MCF 10A (cell line): ENCODE measurements around the gene SYNE1. TPM values are rescaled to one million over a fixed set of nuclear protein-coding genes. Genes with fewer than 3 reads are reported as not detected.

Experiments used
- BruUV-seq: library from RNA; stranded (reverse); fragments of 400-500 nt; replicated peaks from 2 replicates; lab custom pipeline; 2021; lab: Mats Ljungman, UMichigan
- CTCF ChIA-PET: fragments of 300-600 bp; sonication (Branson Sonifier 250); formaldehyde crosslinking; extraction: SDS; loops from one replicate; lab custom pipeline; 2021; ENCODE audit warnings: antibody characterized with exemption, inconsistent platforms; lab: Yijun Ruan, JAX
- POLR2A ChIA-PET: fragments of 300-600, 350-650 bp; sonication (Branson Sonifier 250); formaldehyde crosslinking; extraction: SDS; loops from one replicate; lab custom pipeline; 2020; ENCODE audit warnings: antibody characterized with exemption, inconsistent platforms; lab: Yijun Ruan, JAX
- DNase-seq: peaks from one replicate; pipeline ENCODE4 v3.0.0-alpha.2; 2018; ENCODE audit not compliant: unreplicated experiment
- H3K27ac Mint-ChIP-seq: one replicate; pipeline ENCODE4 v1.8.0; 2022; ENCODE audit warnings: mild to moderate bottlenecking, low read depth, mixed read lengths; ENCODE audit not compliant: unreplicated experiment
- H3K27me3 Mint-ChIP-seq: one replicate; pipeline ENCODE4 v1.8.0; 2022; ENCODE audit warnings: mixed read lengths; ENCODE audit not compliant: insufficient read depth, unreplicated experiment
- H3K36me3 Mint-ChIP-seq: one replicate; pipeline ENCODE4 v1.8.0; 2022; ENCODE audit warnings: mild to moderate bottlenecking, moderate library complexity, mixed read lengths; ENCODE audit not compliant: insufficient read depth, unreplicated experiment
- H3K4me1 Mint-ChIP-seq: one replicate; pipeline ENCODE4 v1.8.0; 2022; ENCODE audit warnings: mixed read lengths; ENCODE audit not compliant: insufficient read depth, unreplicated experiment
- H3K4me3 Mint-ChIP-seq: one replicate; pipeline ENCODE4 v1.8.0; 2022; ENCODE audit warnings: mild to moderate bottlenecking, moderate library complexity, mixed read lengths; ENCODE audit not compliant: unreplicated experiment
- H3K9me3 Mint-ChIP-seq: one replicate; pipeline ENCODE4 v1.8.0; 2022; ENCODE audit warnings: mixed read lengths; ENCODE audit not compliant: unreplicated experiment
- intact Hi-C: fragments of 100-400 bp; cut with micrococcal nuclease; formaldehyde crosslinking; loops from 2 replicates; pipeline ENCODE4 v1.14.1; 2022
- total RNA-seq: library from RNA; stranded (reverse); gene quantifications from 2 replicates; pipeline ENCODE4 v1.2.3, GENCODE V29; 2022
- TF ChIP-seq, protein P1 (sequence below): fragments of 200-600 bp; IDR thresholded peaks from one replicate; pipeline ENCODE4 v1.8.0; 2022; ENCODE audit warnings: antibody characterized with exemption, mild to moderate bottlenecking; ENCODE audit not compliant: unreplicated experiment

Gene SYNE1
- total RNA-seq, 1 experiment from 2014 or later = 25.4 TPM

DNA sequence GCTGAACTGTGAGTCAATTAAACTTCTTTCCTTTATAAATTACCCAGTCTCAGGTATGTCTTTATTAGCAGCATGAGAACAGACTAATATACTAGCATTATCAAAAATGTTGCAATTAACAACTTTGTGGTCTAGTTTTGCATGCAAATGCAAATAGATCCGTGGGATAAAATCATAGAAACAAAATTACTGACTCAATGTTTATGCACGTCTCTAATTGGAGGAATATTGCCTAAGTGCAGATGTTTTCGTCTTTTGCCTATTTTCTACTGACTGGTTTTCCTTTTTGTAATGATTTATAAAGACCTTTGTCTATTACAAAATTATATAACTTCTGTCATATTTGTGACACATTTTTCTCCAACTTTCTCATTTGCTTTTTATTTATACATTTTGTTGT, 51.9 kb downstream of the SYNE1 start:
- Mint-ChIP-seq H3K9me3 (no peaks in the 10 kb centered on the region), H3K27me3 (no peaks in the 10 kb centered on the region), H3K4me3 (no peak overlapping the region), H3K36me3 (no peaks in the 10 kb centered on the region), H3K4me1 (no peaks in the 10 kb centered on the region), H3K27ac (no peak overlapping the region)
- ChIA-PET POLR2A (no interaction called here), CTCF (no interaction called here)
- TF ChIP-seq, protein P1, sequence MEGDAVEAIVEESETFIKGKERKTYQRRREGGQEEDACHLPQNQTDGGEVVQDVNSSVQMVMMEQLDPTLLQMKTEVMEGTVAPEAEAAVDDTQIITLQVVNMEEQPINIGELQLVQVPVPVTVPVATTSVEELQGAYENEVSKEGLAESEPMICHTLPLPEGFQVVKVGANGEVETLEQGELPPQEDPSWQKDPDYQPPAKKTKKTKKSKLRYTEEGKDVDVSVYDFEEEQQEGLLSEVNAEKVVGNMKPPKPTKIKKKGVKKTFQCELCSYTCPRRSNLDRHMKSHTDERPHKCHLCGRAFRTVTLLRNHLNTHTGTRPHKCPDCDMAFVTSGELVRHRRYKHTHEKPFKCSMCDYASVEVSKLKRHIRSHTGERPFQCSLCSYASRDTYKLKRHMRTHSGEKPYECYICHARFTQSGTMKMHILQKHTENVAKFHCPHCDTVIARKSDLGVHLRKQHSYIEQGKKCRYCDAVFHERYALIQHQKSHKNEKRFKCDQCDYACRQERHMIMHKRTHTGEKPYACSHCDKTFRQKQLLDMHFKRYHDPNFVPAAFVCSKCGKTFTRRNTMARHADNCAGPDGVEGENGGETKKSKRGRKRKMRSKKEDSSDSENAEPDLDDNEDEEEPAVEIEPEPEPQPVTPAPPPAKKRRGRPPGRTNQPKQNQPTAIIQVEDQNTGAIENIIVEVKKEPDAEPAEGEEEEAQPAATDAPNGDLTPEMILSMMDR = no peak
- intact Hi-C loops = no loop called here
- DNase-seq = no peak
- BruUV-seq = no TSS peak

GRCh38 chr6:152583888-152584287, 53.3 kb downstream of the SYNE1 start:
- Mint-ChIP-seq H3K4me3 (no peak overlapping the region), H3K27ac (no peak overlapping the region), H3K4me1 (no peaks in the 10 kb centered on the region), H3K36me3 (no peaks in the 10 kb centered on the region), H3K9me3 (peaks cover 7% of the 10 kb centered on the region), H3K27me3 (no peaks in the 10 kb centered on the region)
- intact Hi-C loops = no loop called here
- DNase-seq = no peak
- ChIA-PET POLR2A (interaction anchor here (0.7 kb wide), 1 partner anchor 211 kb away, joined by 3 read pairs; no protein-coding TSS in a partner anchor), CTCF (interaction anchor here (0.8 kb wide), 2 partner anchors 9 to 1477 kb away, joined by 3 to 4 read pairs; no protein-coding TSS in a partner anchor)
- TF ChIP-seq, protein P1 = no peak
- no TSS peak for BruUV-seq

GRCh38 chr6:152576525-152576924, 60.6 kb downstream of the SYNE1 start:
- BruUV-seq = no TSS peak
- Mint-ChIP-seq H3K27ac (peak overlapping the region; percentile 94), H3K27me3 (no peaks in the 10 kb centered on the region), H3K36me3 (no peaks in the 10 kb centered on the region), H3K4me3 (no peak overlapping the region), H3K4me1 (peaks cover 44% of the 10 kb centered on the region), H3K9me3 (peaks cover 7% of the 10 kb centered on the region)
- intact Hi-C loops = no loop called here
- POLR2A ChIA-PET = interaction anchor here (0.8 to 3.2 kb wide), 10 partner anchors 11 to 1125 kb away, joined by 3 to 19 read pairs (median 4); no protein-coding TSS in a partner anchor
- CTCF ChIA-PET = interaction anchor here (0.6 to 2.7 kb wide), 4 partner anchors 19 to 66 kb away, joined by 4 to 20 read pairs (median 6); no protein-coding TSS in a partner anchor
- no peak for DNase-seq
- TF ChIP-seq, protein P1 = no peak

DNA sequence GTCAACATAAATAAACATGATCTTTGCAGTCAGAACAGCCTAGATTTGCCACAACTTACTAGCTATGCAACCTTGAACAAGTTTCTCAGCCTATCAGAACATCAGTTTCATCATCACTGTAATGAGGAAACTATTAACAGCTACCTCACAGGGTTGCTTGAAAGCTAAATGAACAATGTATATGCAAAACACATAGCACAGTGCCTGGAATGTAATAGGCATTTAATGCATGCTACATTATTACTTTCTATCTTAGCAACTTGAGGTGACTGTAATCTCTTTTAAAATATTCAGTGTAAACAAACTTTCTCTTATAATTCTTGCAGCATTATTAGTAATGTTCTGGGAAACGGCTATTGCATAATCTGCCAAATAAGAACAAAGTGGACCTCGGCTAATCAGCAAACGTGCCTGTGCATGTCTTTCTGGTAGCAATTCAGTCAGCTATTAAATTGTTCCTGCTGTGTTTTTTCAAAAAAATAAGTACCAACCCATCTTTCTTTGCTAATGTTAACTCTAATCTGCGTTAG, 61.5 kb downstream of the SYNE1 start:
- POLR2A ChIA-PET = interaction anchor here (0.6 to 3.2 kb wide), 17 partner anchors 10 to 1124 kb away, joined by 3 to 19 read pairs (median 5); partner anchors contain the start of gene FBXO5
- DNase-seq = peak; percentile 89
- peak overlapping the region; percentile 36 for H3K4me3 Mint-ChIP-seq

More for the DNA sequence above, 61.5 kb downstream of the SYNE1 start:
- CTCF ChIA-PET = interaction anchor here (0.6 to 2.7 kb wide), 9 partner anchors 8 to 1934 kb away, joined by 3 to 20 read pairs (median 5); no protein-coding TSS in a partner anchor
- peak overlapping the region; percentile 94 for H3K27ac Mint-ChIP-seq
- no peaks in the 10 kb centered on the region for H3K36me3 Mint-ChIP-seq
- no TSS peak for BruUV-seq
- intact Hi-C loops = no loop called here
- H3K9me3 Mint-ChIP-seq = peaks cover 7% of the 10 kb centered on the region
- TF ChIP-seq, protein P1 = no peak
- peaks cover 50% of the 10 kb centered on the region for H3K4me1 Mint-ChIP-seq
- no peaks in the 10 kb centered on the region for H3K27me3 Mint-ChIP-seq
